ENCODE data around the gene ZBTB25.

GRCh38 chr14:64542836-64543201 lies 39.2 kb upstream of the ZBTB25 start:
- no peak for TF ChIP-seq CTCF (IDR thresholded peaks at IDR 0.05; ENCODE audit: insufficient read depth, low read depth, low read length)
- TF ChIP-seq EZH2 (IDR thresholded peaks at IDR 0.05; ENCODE audit: insufficient read depth, low read length): no peak

All from astrocyte (in vitro differentiated cells and primary cell).